GM18858 (cell line): ENCODE results near the gene ZMYM2.

Source experiments
- ATAC-seq: cut with Tn5 transposase; IDR thresholded peaks from one replicate; pipeline ENCODE4 v1.9.1; 2021; ENCODE audit not compliant: unreplicated experiment

The ZMYM2 gene

DNA sequence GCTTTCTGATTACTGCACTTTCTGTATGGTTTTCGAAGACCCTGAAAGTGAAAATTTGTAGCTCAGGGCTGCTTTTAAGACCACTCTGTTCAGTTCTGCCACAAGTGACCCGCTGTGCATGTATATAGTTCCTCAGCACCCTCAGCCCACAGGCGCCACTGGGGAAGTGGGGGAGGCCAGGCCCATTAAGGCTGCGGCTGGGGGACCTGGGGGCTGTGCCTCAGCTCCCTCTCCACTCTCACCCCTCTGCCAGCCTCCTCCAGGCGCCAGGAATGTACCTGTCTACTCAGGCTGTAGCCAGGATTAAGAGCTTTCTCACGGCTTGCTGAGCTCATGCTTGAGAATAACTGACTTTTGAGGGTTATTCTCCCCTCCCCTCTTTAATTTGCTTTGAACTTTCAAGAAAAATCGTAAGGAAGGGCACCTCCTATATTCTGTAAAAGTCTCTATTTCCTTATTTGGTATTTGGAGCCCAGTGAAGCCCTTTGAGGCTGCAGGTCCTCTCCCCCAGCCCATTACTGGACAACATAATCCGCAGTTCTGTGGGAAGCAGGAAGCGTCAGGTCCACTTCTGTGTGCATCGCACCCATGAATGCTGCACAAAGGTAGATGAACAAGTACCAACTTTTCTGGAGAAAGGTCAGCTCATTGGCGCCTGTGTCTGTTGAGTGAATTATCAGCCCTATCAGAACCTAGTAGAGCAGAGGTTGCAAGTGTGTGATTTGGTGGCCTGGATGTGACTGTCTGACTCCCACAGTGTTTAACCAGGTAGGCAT lies 172.7 kb downstream of the ZMYM2 start:
- no peak for ATAC-seq

- no peak for ATAC-seq
Observed at GRCh38 chr13:20132052-20132634, 173.6 kb downstream of the ZMYM2 start.

DNA sequence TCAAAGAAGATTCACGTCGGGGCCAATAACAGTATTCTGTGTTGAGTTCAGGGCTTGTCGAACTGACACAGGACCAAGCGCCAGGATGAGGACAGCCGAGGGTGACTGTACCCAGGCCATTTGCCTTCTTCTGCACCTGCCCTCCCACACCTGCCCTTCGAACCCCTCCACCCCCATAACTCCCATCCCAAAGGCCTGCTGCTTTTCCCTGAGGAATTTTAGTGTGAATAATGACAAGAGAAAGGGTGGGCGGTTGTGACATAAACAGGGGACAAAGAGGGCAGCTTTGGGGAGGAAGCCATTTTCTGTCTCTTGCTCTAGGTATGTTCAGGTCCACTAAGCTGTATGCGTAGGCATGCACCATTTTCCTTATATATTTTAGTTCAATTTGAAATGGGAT lies 176.2 kb downstream of the ZMYM2 start:
- ATAC-seq: no peak

- peak; percentile 47 for ATAC-seq
Observed at GRCh38 chr13:20136781-20137703, 178.5 kb downstream of the ZMYM2 start.

DNA sequence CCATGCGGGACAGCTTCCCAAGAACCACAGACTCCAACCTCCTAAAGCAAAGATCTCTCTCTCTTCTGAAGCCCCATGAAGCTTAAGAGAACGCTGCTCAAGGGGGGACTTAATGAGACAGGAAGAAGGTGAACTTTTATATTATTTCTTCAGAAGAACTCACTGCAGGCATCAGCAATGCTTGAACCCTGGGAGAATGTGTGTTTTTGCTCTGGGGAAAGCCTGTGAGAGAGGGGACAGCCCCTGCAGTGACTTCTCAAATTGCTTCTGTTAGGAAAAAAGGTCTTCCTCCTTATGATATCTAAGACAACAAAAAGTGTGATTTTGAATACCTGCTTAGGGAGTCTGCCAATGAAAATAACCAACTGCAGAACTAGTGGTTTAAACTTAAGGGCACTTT lies 179.3 kb downstream of the ZMYM2 start:
- no peak for ATAC-seq

DNA sequence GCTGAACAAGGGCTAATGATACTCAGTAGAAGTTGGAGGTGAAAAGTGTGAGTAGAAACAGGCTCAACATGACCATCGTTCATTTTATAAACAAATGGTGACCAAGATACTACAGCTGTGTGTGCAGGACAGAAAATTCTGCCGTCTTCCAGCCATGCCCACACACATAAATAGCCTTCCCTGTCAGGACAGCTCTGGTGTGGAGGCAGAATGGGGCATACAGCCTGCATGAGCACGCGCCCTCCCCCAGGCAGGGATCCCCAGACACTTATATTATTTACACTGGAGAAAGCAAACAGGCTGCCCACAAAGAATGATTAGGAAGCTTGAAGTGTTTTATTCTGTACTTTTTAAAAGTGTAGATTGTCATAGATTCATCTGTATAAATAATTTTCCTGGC lies 182.0 kb downstream of the ZMYM2 start:
- no peak for ATAC-seq
